Measurements from ENCODE around the gene EPHA4.

GRCh38 chr2:221407765-221408164, 164.3 kb downstream of the EPHA4 start:
- TF ChIP-seq, protein P1, sequence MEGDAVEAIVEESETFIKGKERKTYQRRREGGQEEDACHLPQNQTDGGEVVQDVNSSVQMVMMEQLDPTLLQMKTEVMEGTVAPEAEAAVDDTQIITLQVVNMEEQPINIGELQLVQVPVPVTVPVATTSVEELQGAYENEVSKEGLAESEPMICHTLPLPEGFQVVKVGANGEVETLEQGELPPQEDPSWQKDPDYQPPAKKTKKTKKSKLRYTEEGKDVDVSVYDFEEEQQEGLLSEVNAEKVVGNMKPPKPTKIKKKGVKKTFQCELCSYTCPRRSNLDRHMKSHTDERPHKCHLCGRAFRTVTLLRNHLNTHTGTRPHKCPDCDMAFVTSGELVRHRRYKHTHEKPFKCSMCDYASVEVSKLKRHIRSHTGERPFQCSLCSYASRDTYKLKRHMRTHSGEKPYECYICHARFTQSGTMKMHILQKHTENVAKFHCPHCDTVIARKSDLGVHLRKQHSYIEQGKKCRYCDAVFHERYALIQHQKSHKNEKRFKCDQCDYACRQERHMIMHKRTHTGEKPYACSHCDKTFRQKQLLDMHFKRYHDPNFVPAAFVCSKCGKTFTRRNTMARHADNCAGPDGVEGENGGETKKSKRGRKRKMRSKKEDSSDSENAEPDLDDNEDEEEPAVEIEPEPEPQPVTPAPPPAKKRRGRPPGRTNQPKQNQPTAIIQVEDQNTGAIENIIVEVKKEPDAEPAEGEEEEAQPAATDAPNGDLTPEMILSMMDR (IDR thresholded peaks at IDR 0.05): no peak
- TF ChIP-seq POLR2A (IDR thresholded peaks at IDR 0.05): no peak

Data from vagina (tissue), 2 donors.